H1 (cell line): ENCODE data around the gene NSD2. TPM values are rescaled to one million over a fixed set of nuclear protein-coding genes. Genes with fewer than 3 reads are reported as not detected.

Experiments
- CTCF ChIA-PET: fragments of 300-600 bp; sonication (Branson Sonifier 250); formaldehyde crosslinking; loops from one replicate; lab custom pipeline; 2021; ENCODE audit not compliant: partially characterized antibody; lab: Charles Lee
- POLR2A ChIA-PET: fragments of 300-600 bp; sonication (Branson Sonifier 250); formaldehyde crosslinking; loops from one replicate; lab custom pipeline; 2021; ENCODE audit warnings: inconsistent platforms; ENCODE audit not compliant: partially characterized antibody; lab: Charles Lee
- DNase-seq, 2 experiments: peaks; one replicate each; pipeline versions ENCODE4 v3.0.0 to v3.0.0-alpha.2; 2010 to 2022; ENCODE audit warnings: low spot score in 2 of 2, low read depth in 1 of 2, mixed read lengths in 1 of 2
- FAIRE-seq: peaks from 2 replicates; lab custom pipeline; 2011; peaks lifted over from hg19 to GRCh38; lab: Jason Lieb, UNC
- H2AFZ ChIP-seq: 2 replicates; pipeline ENCODE4 v1.8.1; 2012; ENCODE audit warnings: low read length, inconsistent platforms
- H2AK5ac ChIP-seq: 2 replicates; pipeline ENCODE4 v1.6.1; 2013; ENCODE audit warnings: low read depth, low read length
- H2BK120ac ChIP-seq: replicated peaks from 2 replicates; pipeline ENCODE3; 2013; ENCODE audit warnings: low read depth, low read length, inconsistent platforms
- H2BK12ac ChIP-seq: 2 replicates; pipeline ENCODE4 v1.6.1; 2013; ENCODE audit warnings: low read depth, low read length
- H2BK15ac ChIP-seq: 2 replicates; pipeline ENCODE4 v1.6.1; 2013; ENCODE audit warnings: low read length
- H2BK20ac ChIP-seq: 2 replicates; pipeline ENCODE4 v1.6.1; 2013; ENCODE audit warnings: low read length
- H2BK5ac ChIP-seq: 2 replicates; pipeline ENCODE4 v1.6.1; 2013; ENCODE audit warnings: low read depth, low read length
- H3K14ac ChIP-seq: 2 replicates; pipeline ENCODE4 v1.6.1; 2013; ENCODE audit warnings: inconsistent platforms; ENCODE audit not compliant: insufficient read length
- H3K18ac ChIP-seq: 2 replicates; pipeline ENCODE4 v1.6.1; 2013; ENCODE audit warnings: low read length; ENCODE audit errors: extremely low read depth
- H3K23ac ChIP-seq: 2 replicates; pipeline ENCODE4 v1.6.1; 2013; ENCODE audit warnings: inconsistent platforms; ENCODE audit not compliant: insufficient read length
- H3K23me2 ChIP-seq: 2 replicates; pipeline ENCODE4 v1.6.1; 2013; ENCODE audit warnings: low read depth, low read length
- H3K27ac ChIP-seq: 2 replicates; pipeline ENCODE4 v1.6.1; 2011; ENCODE audit warnings: low read depth, low read length, inconsistent platforms
- H3K27me3 ChIP-seq, 4 experiments: replicated peaks in 1 of 4; 1 replicate in 1 of 4; 2 replicates in 3 of 4; pipeline versions ENCODE4 v1.6.1 to v1.8.1; 2011 to 2013; ENCODE audit warnings: low read length in 3 of 4, mild to moderate bottlenecking in 3 of 4, inconsistent platforms in 2 of 4, mixed read lengths in 2 of 4, moderate library complexity in 1 of 4; ENCODE audit not compliant: control insufficient read depth in 3 of 4, insufficient read depth in 3 of 4; ENCODE audit errors: extremely low read depth in 1 of 4
- H3K36me3 ChIP-seq, 4 experiments: 2 replicates each; pipeline versions ENCODE4 v1.6.1 to v1.8.1; 2011 to 2013; ENCODE audit warnings: mild to moderate bottlenecking in 4 of 4, low read length in 3 of 4, moderate library complexity in 2 of 4, control low read depth in 1 of 4, inconsistent platforms in 1 of 4; ENCODE audit not compliant: insufficient read depth in 4 of 4, control insufficient read depth in 2 of 4
- H3K4ac ChIP-seq: replicated peaks from 2 replicates; pipeline ENCODE3; 2013; ENCODE audit warnings: low read length, low read depth, mixed read lengths, inconsistent platforms; ENCODE audit not compliant: insufficient read length
- H3K4me1 ChIP-seq, 4 experiments: replicated peaks in 1 of 4; 1 replicate in 1 of 4; 2 replicates in 3 of 4; pipeline versions ENCODE4 v1.6.1 to v1.8.1; 2011 to 2013; ENCODE audit warnings: low read length in 3 of 4, inconsistent platforms in 2 of 4, mixed read lengths in 1 of 4; ENCODE audit not compliant: insufficient read depth in 4 of 4, control insufficient read depth in 3 of 4
- H3K4me2 ChIP-seq, 2 experiments: 2 replicates each; pipeline versions ENCODE4 v1.6.1 to v1.8.1; 2011 to 2013; ENCODE audit warnings: low read depth in 2 of 2, low read length in 2 of 2, control low read depth in 1 of 2, inconsistent platforms in 1 of 2, mild to moderate bottlenecking in 1 of 2; ENCODE audit not compliant: insufficient read depth in 1 of 2
- H3K4me3 ChIP-seq, 4 experiments: fragments of 200-600, 300-600 bp in 1 of 4; sonication (generic), shearing (Covaris generic), sonication (Bioruptor Twin) in 1 of 4; 2 replicates each; pipeline versions ENCODE4 v1.5.1 to v1.8.1; 2011 to 2016; ENCODE audit warnings: low read length in 4 of 4, low read depth in 3 of 4, control low read depth in 2 of 4, inconsistent platforms in 2 of 4, mild to moderate bottlenecking in 2 of 4, mixed read lengths in 1 of 4, moderate library complexity in 1 of 4; ENCODE audit not compliant: insufficient read depth in 2 of 4; ENCODE audit errors: extremely low read depth in 1 of 4
- H3K56ac ChIP-seq: replicated peaks from 2 replicates; pipeline ENCODE3; 2013; ENCODE audit warnings: low read depth, mild to moderate bottlenecking, mixed read lengths, low read length, inconsistent platforms; ENCODE audit not compliant: insufficient read length
- H3K79me1 ChIP-seq: 2 replicates; pipeline ENCODE4 v1.6.1; 2013; ENCODE audit warnings: low read depth, low read length, control low read depth
- H3K79me2 ChIP-seq, 2 experiments: 2 replicates each; pipeline versions ENCODE4 v1.6.1 to v1.8.1; 2012 to 2013; ENCODE audit warnings: low read length in 2 of 2, mild to moderate bottlenecking in 2 of 2, inconsistent platforms in 1 of 2; ENCODE audit not compliant: insufficient read depth in 2 of 2, control insufficient read depth in 1 of 2
- H3K9ac ChIP-seq, 4 experiments: replicated peaks in 1 of 4; 1 replicate in 1 of 4; 2 replicates in 3 of 4; pipeline versions ENCODE4 v1.6.1 to v1.8.1; 2011 to 2013; ENCODE audit warnings: low read depth in 3 of 4, low read length in 3 of 4, control low read depth in 2 of 4, mild to moderate bottlenecking in 2 of 4, moderate library complexity in 2 of 4, inconsistent platforms in 1 of 4; ENCODE audit errors: extremely low read depth in 1 of 4
- H3K9me3 ChIP-seq, 2 experiments: 2 replicates each; pipeline versions ENCODE4 v1.6.1 to v1.8.1; 2012 to 2013; ENCODE audit warnings: mild to moderate bottlenecking in 2 of 2, moderate library complexity in 2 of 2, control low read depth in 1 of 2, inconsistent platforms in 1 of 2, low read depth in 1 of 2, low read length in 1 of 2, mixed read lengths in 1 of 2; ENCODE audit not compliant: insufficient read depth in 2 of 2
- H4K20me1 ChIP-seq, 2 experiments: replicated peaks in 1 of 2; 2 replicates each; pipeline versions ENCODE3 to v1.8.1; 2011 to 2013; ENCODE audit warnings: inconsistent platforms in 2 of 2, low read length in 2 of 2, mild to moderate bottlenecking in 1 of 2; ENCODE audit not compliant: insufficient read depth in 2 of 2, control insufficient read depth in 1 of 2
- H4K5ac ChIP-seq: 2 replicates; pipeline ENCODE4 v1.6.1; 2013; ENCODE audit warnings: low read length, low read depth, mixed read lengths, inconsistent platforms; ENCODE audit not compliant: insufficient read length
- H4K8ac ChIP-seq: 2 replicates; pipeline ENCODE4 v1.8.0; 2013; ENCODE audit warnings: mild to moderate bottlenecking, moderate library complexity, low read length, inconsistent platforms; ENCODE audit not compliant: insufficient read depth; ENCODE audit errors: extremely low read depth
- H4K91ac ChIP-seq: replicated peaks from 2 replicates; pipeline ENCODE3; 2013; ENCODE audit warnings: low read length, mixed read lengths, inconsistent platforms; ENCODE audit not compliant: insufficient read length
- ATF2 ChIP-seq: IDR thresholded peaks from 2 replicates; pipeline ENCODE4 v1.6.1; 2012; ENCODE audit warnings: low read length, inconsistent platforms
- BCL11A ChIP-seq, 2 experiments: IDR thresholded peaks; one replicate each; pipeline ENCODE4 v1.6.1; 2011; ENCODE audit warnings: low read depth in 2 of 2, low read length in 2 of 2, mild to moderate bottlenecking in 2 of 2
- CBX5 ChIP-seq: fragments of 300-800, 300-1000 bp; sonication (generic); IDR thresholded peaks from 2 replicates; pipeline ENCODE4 v1.7.1; 2016; ENCODE audit warnings: antibody characterized with exemption, low read length, low read depth
- CHD1 ChIP-seq: IDR thresholded peaks from 2 replicates; pipeline ENCODE4 v1.6.1; 2012; ENCODE audit warnings: low read depth, low read length, improper control_type of control experiment
- EZH2 ChIP-seq: fragments of 200-600 bp; sonication (generic); IDR thresholded peaks from 2 replicates; pipeline ENCODE4 v1.7.1; 2012; ENCODE audit warnings: low read depth, mild to moderate bottlenecking, moderate library complexity, low read length, inconsistent platforms; ENCODE audit not compliant: severe bottlenecking
- HDAC2 ChIP-seq, 2 experiments: fragments of 300-600 bp in 1 of 2; sonication (generic) in 1 of 2; IDR thresholded peaks; 2 replicates each; pipeline ENCODE4 v1.6.1; 2011 to 2012; ENCODE audit warnings: low read depth in 2 of 2, low read length in 2 of 2, mild to moderate bottlenecking in 2 of 2, moderate library complexity in 2 of 2, borderline replicate concordance in 1 of 2, inconsistent platforms in 1 of 2
- JUND ChIP-seq: IDR thresholded peaks from 2 replicates; pipeline ENCODE4 v1.6.1; 2011; ENCODE audit warnings: mild to moderate bottlenecking, improper control_type of control experiment, low read length
- MAFK ChIP-seq: IDR thresholded peaks from 2 replicates; pipeline ENCODE4 v1.6.1; 2012; ENCODE audit warnings: low read depth, mild to moderate bottlenecking, improper control_type of control experiment, low read length
- ZNF274 ChIP-seq: IDR thresholded peaks from 2 replicates; pipeline ENCODE4 v1.7.0; 2012; ENCODE audit warnings: low read length, borderline replicate concordance; ENCODE audit errors: extremely low read depth
- WGBS, 2 experiments: shearing (Covaris generic) in 1 of 2; methylation state at CpG; one replicate each; pipeline versions ENCODE4 v1.1.6 to v1.1.7; 2013 to 2015; ENCODE audit warnings: low lambda C conversion rate in 2 of 2, mixed read lengths in 2 of 2, inconsistent platforms in 1 of 2, low coverage in 1 of 2, missing lambda C conversion rate in 1 of 2; ENCODE audit not compliant: insufficient replicate concordance in 2 of 2, insufficient coverage in 1 of 2, insufficient read length in 1 of 2; ENCODE audit errors: extremely low coverage in 1 of 2, missing lambda C conversion rate in 1 of 2; 5-methylcytosine and 5-hydroxymethylcytosine counted together
- polyA plus RNA-seq, 7 experiments: library from polyadenylated mRNA; depleted of rRNA in 3 of 7; stranded (reverse) in 5 of 7; unstranded in 2 of 7; fragments of >200 nt in 5 of 7; fragments of 200-250 nt in 2 of 7; gene quantifications; 1 replicate in 5 of 7; 2 replicates in 1 of 7; 4 replicates in 1 of 7; pipeline versions ENCODE4 v1.2.1 to v1.2.3, GENCODE V29; 2011 to 2013; ENCODE audit warnings: missing spikeins in 2 of 7, mixed read lengths in 2 of 7
- total RNA-seq: library from RNA; stranded (reverse); fragmentation: NEBNext Ultra II Directional; extraction: Animal tissue kit (Norgen Biotek cat#: 25700); gene quantifications from 2 replicates; pipeline ENCODE4 v1.2.1, GENCODE V29; 2021

NSD2 gene
- total and polyA plus RNA-seq, 2 of the 8 experiments (the other 6 are each of a cell fraction or from before 2014, with no cell fraction given), result 26.7 to 129 TPM

DNA sequence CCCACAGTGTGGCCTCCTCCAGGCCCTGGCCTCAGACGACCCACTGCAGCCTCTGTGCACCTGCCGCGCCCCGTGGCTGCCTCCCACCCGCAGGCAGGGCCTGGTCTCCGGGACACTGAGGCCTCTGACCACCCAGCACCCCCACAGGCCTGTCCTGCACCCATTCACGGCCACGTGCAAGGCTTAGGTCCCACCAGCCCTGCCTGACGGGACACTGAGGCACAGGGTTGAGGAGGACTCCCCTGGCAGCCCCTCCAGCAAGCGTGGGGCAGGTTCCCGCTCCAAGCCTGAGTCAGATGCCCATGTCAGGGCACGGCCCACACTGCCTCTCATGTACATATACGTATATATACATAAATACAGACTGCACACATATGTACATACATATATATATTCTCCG, 114.1 kb downstream of the NSD2 start:
- Histone ChIP-seq H3K9me3 (no peaks in the 10 kb centered on the region), H3K4me3 (no peak overlapping the region), H3K79me2 (peaks cover 0 to 3% of the 10 kb centered on the region in 2 experiments; a peak in 1 of 4 replicates), H3K79me1 (peaks cover 2% of the 10 kb centered on the region; the same call in 1 of the 2 replicates), H2BK12ac (no peak overlapping the region), H2BK20ac (no peak overlapping the region), H3K18ac (no peak overlapping the region), H4K5ac (no peak overlapping the region), H3K4ac (no peak overlapping the region), H3K14ac (no peak overlapping the region), H3K23ac (no peak overlapping the region), H3K4me1 (no peaks in the 10 kb centered on the region; a peak in 1 of 7 replicates), H2BK5ac (no peak overlapping the region), H2AK5ac (no peak overlapping the region), H2BK120ac (no peak overlapping the region), H3K27me3 (no peaks in the 10 kb centered on the region), H3K56ac (no peak overlapping the region), H4K8ac (no peak overlapping the region), H2BK15ac (no peak overlapping the region), H4K91ac (no peak overlapping the region), H2AFZ (no peak overlapping the region), H3K9ac (no peak overlapping the region), H4K20me1 (peaks cover 2 to 27% of the 10 kb centered on the region in 2 experiments), H3K23me2 (no peaks in the 10 kb centered on the region), H3K36me3 (peaks cover 24 to 71% (median 55%) of the 10 kb centered on the region in 4 experiments), H3K4me2 (no peak overlapping the region), H3K27ac (no peak overlapping the region)
- DNase-seq, result no peak
- 93% methylated on average over 14 of the region's 14 CpGs; no CpG with 5 or more reads in 1 of the 2 experiments for WGBS, 2 experiments
- POLR2A ChIA-PET, result interaction anchor here (0.5 to 0.7 kb wide), 2 partner anchors 567 to 815 kb away, joined by 3 read pairs; no protein-coding TSS in a partner anchor
- FAIRE-seq, result no peak
- TF ChIP-seq ZNF274 (no peak), ATF2 (no peak), MAFK (no peak), CHD1 (no peak), EZH2 (no peak), BCL11A (IDR thresholded peaks at IDR 0.05; ENCODE audit: low read depth in 2 of 2, low read length in 2 of 2) (no peak), HDAC2 (IDR thresholded peaks at IDR 0.05; ENCODE audit: borderline replicate concordance in 1 of 2, low read depth in 2 of 2, low read length in 2 of 2) (no peak), JUND (no peak), CBX5 (no peak)
- CTCF ChIA-PET, result interaction anchor here (0.8 to 1.6 kb wide), 5 partner anchors 15 to 86 kb away, joined by 3 to 4 read pairs (median 3); no protein-coding TSS in a partner anchor
